Psoas muscle (tissue), 8 donors: ENCODE data around the gene DSC2. TPM values are rescaled to one million over a fixed set of nuclear protein-coding genes. Genes with fewer than 3 reads are reported as not detected.

Experiments
- ATAC-seq, 4 donors: fragments of 200-7000 bp; cut with Tn5 transposase; one replicate each; pipeline ENCODE4 v1.9.1; 2020; ENCODE audit warnings: moderate library complexity in 3 of 4, mild to moderate bottlenecking in 2 of 4
- DNase-seq, 2 donors: peaks; one replicate each; pipeline ENCODE4 v3.0.0-alpha.2; 2020
- H3K27ac ChIP-seq: fragments of 200-600 bp; one replicate; pipeline ENCODE4 v1.8.0; 2022
- H3K27me3 ChIP-seq, 3 donors: fragments of 200-600 bp in 1 of 3; one replicate each; pipeline versions ENCODE4 v1.6.1 to v1.8.0; 2013 to 2022; ENCODE audit warnings: low read length in 2 of 3, mild to moderate bottlenecking in 2 of 3, moderate library complexity in 1 of 3; ENCODE audit not compliant: insufficient read depth in 3 of 3
- H3K36me3 ChIP-seq, 2 donors: fragments of 200-600 bp in 1 of 2; one replicate each; pipeline versions ENCODE4 v1.6.1 to v1.8.0; 2013 to 2022; ENCODE audit warnings: low read depth in 1 of 2, mild to moderate bottlenecking in 1 of 2, moderate library complexity in 1 of 2; ENCODE audit not compliant: insufficient read depth in 1 of 2
- H3K4me1 ChIP-seq: fragments of 200-600 bp; one replicate; pipeline ENCODE4 v1.8.0; 2022
- H3K4me3 ChIP-seq: fragments of 200-600 bp; one replicate; pipeline ENCODE4 v1.8.0; 2022; ENCODE audit warnings: mild to moderate bottlenecking
- H3K9me3 ChIP-seq: fragments of 200-600 bp; one replicate; pipeline ENCODE4 v1.8.0; 2022
- CTCF ChIP-seq: fragments of 200-600 bp; IDR thresholded peaks from one replicate; pipeline ENCODE4 v1.8.0; 2022; ENCODE audit warnings: antibody characterized with exemption
- WGBS, 3 donors: extraction: QIAGEN DNeasy Blood & Tissue Kit; methylation state at CpG; one replicate each; pipeline versions ENCODE4 v1.1.6 to v1.1.7; 2013; 5-methylcytosine and 5-hydroxymethylcytosine counted together
- intact Hi-C, 2 donors: fragments of 100-400 bp; cut with DNase I; formaldehyde crosslinking; loops; one replicate each; pipeline versions ENCODE4 v1.11.0 to v1.14.2; 2022
- polyA plus RNA-seq, 3 donors: library from polyadenylated mRNA; stranded (reverse); fragments of 200-250 nt; gene quantifications; one replicate each; pipeline ENCODE4 v1.2.3, GENCODE V29; 2013
- total RNA-seq, 4 donors: library from RNA; stranded (reverse); fragmentation: NEBNext Ultra II Directional in 2 of 4; extraction: Animal tissue kit (Norgen Biotek cat#: 25700) in 2 of 4; gene quantifications; one replicate each; pipeline versions ENCODE4 v1.2.1 to v1.2.4, GENCODE V29; 2021 to 2023
- donor health status: healthy with polysubstance abuse.
- donor health status: DM: no; HTN: no; CAD: no; lungs with moderate emphysema.
- donor health status: Bipolar disorder and iron deficiency.
- donor health status: healthy.
- donor health status: DM: yes; HTN: yes; CAD: no.
- donor health status: DM: no; HTN: no; CAD: no.
- donor health status: DM: no; HTN: no; CAD: no.
- donor health status: DM: yes; HTN: yes; CAD: no.

Gene DSC2
- total and polyA plus RNA-seq, 7 donors = 0.11 to 2.4 (median 0.66) TPM

GRCh38 chr18:31045599-31045998 lies 56.6 kb downstream of the DSC2 start:
- 72 to 84% (median 81%) methylated on average over 6 of the region's 6 CpGs for WGBS, 3 donors
- DNase-seq (no peak), ATAC-seq (no peak)
- Histone ChIP-seq H3K4me1 (no peaks in the 10 kb centered on the region), H3K9me3 (no peaks in the 10 kb centered on the region), H3K27me3 (peaks cover 0 to 39% (median 23%) of the 10 kb centered on the region in 3 donors), H3K4me3 (no peak overlapping the region), H3K27ac (no peak overlapping the region), H3K36me3 (no peaks in the 10 kb centered on the region)
- TF ChIP-seq CTCF = no peak
- intact Hi-C loops = no loop called here

- no peak for TF ChIP-seq CTCF
Observed at GRCh38 chr18:31044926-31045325, 57.3 kb downstream of the DSC2 start.

GRCh38 chr18:31043709-31044108 lies 58.5 kb downstream of the DSC2 start:
- Histone ChIP-seq H3K9me3 (no peaks in the 10 kb centered on the region), H3K27me3 (peaks cover 0 to 51% (median 23%) of the 10 kb centered on the region in 3 donors), H3K4me3 (no peak overlapping the region), H3K4me1 (no peaks in the 10 kb centered on the region), H3K36me3 (no peaks in the 10 kb centered on the region), H3K27ac (no peak overlapping the region)
- DNase-seq (no peak), ATAC-seq (no peak)
- no peak for TF ChIP-seq CTCF
- WGBS, 3 donors = 59 to 68% (median 59%) methylated on average over 7 of the region's 7 CpGs
- intact Hi-C loops = no loop called here

More at GRCh38 chr18:31044926-31045325, 57.3 kb downstream of the DSC2 start:
- intact Hi-C loops = no loop called here
- Histone ChIP-seq H3K36me3 (no peaks in the 10 kb centered on the region), H3K9me3 (no peaks in the 10 kb centered on the region), H3K4me1 (no peaks in the 10 kb centered on the region), H3K27me3 (peaks cover 0 to 45% (median 23%) of the 10 kb centered on the region in 3 donors), H3K4me3 (no peak overlapping the region), H3K27ac (no peak overlapping the region)
- DNase-seq (no peak), ATAC-seq (no peak)
- 68 to 76% (median 74%) methylated on average over 3 of the region's 3 CpGs for WGBS, 3 donors

GRCh38 chr18:31042406-31043181 lies 59.6 kb downstream of the DSC2 start, which contains the start of gene DSC3:
DSC3 (minus strand) TSS chr18:31042742; CDS start chr18:31042660, 82 bp downstream.
- peak; percentile 13 to 49 for DNase-seq
- intact Hi-C loops = no loop called here
- WGBS, 3 donors = 1 to 3% (median 2%) methylated on average over 61 to 73 of the region's 73 CpGs
- ATAC-seq = no peak
- no peak within 1 kb of the TSS for H3K27ac ChIP-seq
- no peak for TF ChIP-seq CTCF
- H3K27me3 ChIP-seq = peaks cover 0 to 51% (median 23%) of the 10 kb centered on the region in 3 donors
- no peaks in the 10 kb centered on the region for H3K36me3 ChIP-seq
- peak within 1 kb of the TSS; percentile 35 for H3K4me3 ChIP-seq
- H3K4me1 ChIP-seq = no peaks in the 10 kb centered on the region
- H3K9me3 ChIP-seq = no peaks in the 10 kb centered on the region
